K562 (cell line): Measurements from ENCODE around the gene CFAP70. TPM values are rescaled to one million over a fixed set of nuclear protein-coding genes. Genes with fewer than 3 reads are reported as not detected.

Source experiments
- ATAC-seq: fragments of 200-7000 bp; cut with Tn5 transposase; 3 replicates; pipeline ENCODE4 v1.9.1; 2020; ENCODE audit warnings: moderate library complexity
- BruUV-seq: library from RNA; stranded (reverse); fragments of 400-500 nt; replicated peaks from 2 replicates; lab custom pipeline; 2021; lab: Mats Ljungman, UMichigan
- CTCF ChIA-PET: fragments of 300-600 bp; formaldehyde crosslinking; extraction: SDS; loops from one replicate; lab custom pipeline; 2021; ENCODE audit warnings: low intra/inter-chr PET ratio; lab: Yijun Ruan, JAX
- POLR2A ChIA-PET: fragments of 300-600, 350-650 bp; sonication (Branson Sonifier 250); formaldehyde crosslinking; extraction: SDS; loops from one replicate; lab custom pipeline; 2021; ENCODE audit warnings: antibody characterized with exemption, inconsistent platforms; lab: Yijun Ruan, JAX
- DNase-seq, 4 experiments: peaks; one replicate each; pipeline versions ENCODE4 v3.0.0 to v3.0.0-alpha.2; 2011 to 2018; ENCODE audit warnings: low spot score in 3 of 4, mixed read lengths in 3 of 4; ENCODE audit errors: extremely low read depth in 1 of 4
- FAIRE-seq: peaks from 2 replicates; lab custom pipeline; 2011; peaks lifted over from hg19 to GRCh38; lab: Jason Lieb, UNC
- H2AFZ ChIP-seq: 2 replicates; pipeline ENCODE4 v1.6.0; 2011; ENCODE audit warnings: low read depth, low read length, control low read depth, inconsistent platforms
- H3K27ac ChIP-seq: fragments of 200-600 bp; 3 replicates; pipeline ENCODE4 v1.8.0; 2011; ENCODE audit warnings: low read depth, mild to moderate bottlenecking, control low read depth, inconsistent platforms, low read length, moderate library complexity, mixed read lengths; ENCODE audit errors: extremely low read depth
- H3K27me3 ChIP-seq, 2 experiments: fragments of 300-600 bp in 1 of 2; 2 replicates in 1 of 2; 3 replicates in 1 of 2; pipeline versions ENCODE4 v1.6.0 to v1.8.0; 2011; ENCODE audit warnings: inconsistent platforms in 2 of 2, low read length in 2 of 2, mild to moderate bottlenecking in 1 of 2, mixed read lengths in 1 of 2, moderate library complexity in 1 of 2; ENCODE audit not compliant: control insufficient read depth in 2 of 2, insufficient read depth in 2 of 2
- H3K36me3 ChIP-seq: fragments of 300-600 bp; 3 replicates; pipeline ENCODE4 v1.8.0; 2011; ENCODE audit warnings: mild to moderate bottlenecking, low read length, inconsistent platforms; ENCODE audit not compliant: control insufficient read depth, insufficient read depth
- H3K4me1 ChIP-seq, 2 experiments: fragments of 200-600 bp in 1 of 2; replicated peaks in 1 of 2; 2 replicates in 1 of 2; 3 replicates in 1 of 2; pipeline versions ENCODE4 v1.5.1 to v1.8.0; 2011; ENCODE audit warnings: inconsistent platforms in 2 of 2, low read length in 2 of 2, mild to moderate bottlenecking in 1 of 2, mixed read lengths in 1 of 2, moderate library complexity in 1 of 2; ENCODE audit not compliant: control insufficient read depth in 2 of 2, insufficient read depth in 2 of 2
- H3K4me2 ChIP-seq: 2 replicates; pipeline ENCODE4 v1.6.1; 2011; ENCODE audit warnings: low read length, control low read depth, inconsistent platforms, mixed read lengths; ENCODE audit not compliant: insufficient read depth
- H3K4me3 ChIP-seq: fragments of 200-600 bp; sonication (generic), shearing (Covaris generic); 2 replicates; pipeline ENCODE4 v1.5.1; 2016; ENCODE audit warnings: control low read depth, inconsistent platforms
- H3K79me2 ChIP-seq: fragments of 200-600 bp; 3 replicates; pipeline ENCODE4 v1.8.0; 2011; ENCODE audit warnings: low read length, inconsistent platforms; ENCODE audit not compliant: control insufficient read depth, insufficient read depth
- H3K9ac ChIP-seq, 2 experiments: 2 replicates each; pipeline versions ENCODE4 v1.6.0 to v1.6.1; 2011; ENCODE audit warnings: low read depth in 2 of 2, low read length in 2 of 2, control low read depth in 1 of 2, inconsistent platforms in 1 of 2, mild to moderate bottlenecking in 1 of 2, mixed read lengths in 1 of 2; ENCODE audit not compliant: insufficient read depth in 1 of 2
- H3K9me1 ChIP-seq: one replicate; pipeline ENCODE4 v1.6.0; 2011; ENCODE audit warnings: inconsistent platforms, mild to moderate bottlenecking, low read length, moderate library complexity; ENCODE audit not compliant: control insufficient read depth, insufficient read depth
- H3K9me3 ChIP-seq: replicated peaks from 2 replicates; pipeline ENCODE4 v1.5.1; 2011; ENCODE audit warnings: low read depth, low read length, inconsistent platforms; ENCODE audit not compliant: control insufficient read depth, insufficient read depth
- H4K20me1 ChIP-seq: replicated peaks from 2 replicates; pipeline ENCODE4 v1.6.1; 2011; ENCODE audit warnings: low read length, inconsistent platforms, mixed read lengths; ENCODE audit not compliant: control insufficient read depth, insufficient read depth
- SMAD4 ChIP-seq: fragments of 250-450 bp; sonication (Bioruptor Pico); conservative IDR thresholded peaks from 2 replicates; pipeline ENCODE4 v1.8.0; 2021; ENCODE audit warnings: inconsistent platforms, mild to moderate bottlenecking, moderate library complexity
- ZNF24 ChIP-seq: fragments of 450-650 bp; IDR thresholded peaks from 2 replicates; pipeline ENCODE4 v1.6.1; 2016
- ZNF347 ChIP-seq: fragments of 450-650 bp; formaldehyde crosslinking; IDR thresholded peaks from 2 replicates; pipeline ENCODE4 v1.4.0; 2020; ENCODE audit warnings: low read depth, mild to moderate bottlenecking, moderate library complexity
- WGBS: fragments of 100-300 bp; shearing (Covaris generic); methylation state at CpG from one replicate; pipeline ENCODE4 v1.1.6; 2016; ENCODE audit warnings: low coverage, mixed read lengths; ENCODE audit not compliant: insufficient coverage; ENCODE audit errors: missing lambda C conversion rate; 5-methylcytosine and 5-hydroxymethylcytosine counted together
- in situ Hi-C: fragments of 300-500 bp; cut with MboI; formaldehyde crosslinking; loops from 4 replicates; pipeline ENCODE4 v1.15.0; 2018; ENCODE audit warnings: inconsistent platforms, mixed read lengths
- intact Hi-C: fragments of 100-400 bp; cut with micrococcal nuclease; formaldehyde crosslinking; loops from 2 replicates; pipeline ENCODE4 v1.14.2; 2022
- polyA plus RNA-seq, 8 experiments: library from polyadenylated mRNA; depleted of rRNA in 4 of 8; stranded (reverse) in 5 of 8; unstranded in 3 of 8; fragments of >200 nt; fragmentation: Nextera tagmentation in 2 of 8; fragmentation: Illumina TruSeq in 1 of 8; extraction: Ambion mirVana in 2 of 8; extraction: Trizol in 1 of 8; gene quantifications; 2 replicates each; pipeline versions ENCODE4 v1.2.1 to v1.2.3, GENCODE V29; 2011 to 2014; ENCODE audit warnings: inconsistent platforms in 1 of 8, missing spikeins in 1 of 8
- total RNA-seq, 7 experiments: library from RNA; depleted of rRNA in 6 of 7; stranded (reverse); fragments of >200 nt in 6 of 7; fragmentation: Illumina TruSeq in 2 of 7; extraction: Trizol in 2 of 7; gene quantifications; 2 replicates each; pipeline versions ENCODE4 v1.2.1 to v1.2.3, GENCODE V29; 2011 to 2021; ENCODE audit warnings: low replicate concordance in 1 of 7
- TF ChIP-seq, protein P1 (sequence below): fragments of 450-650 bp; formaldehyde crosslinking; IDR thresholded peaks from 2 replicates; pipeline ENCODE4 v1.4.0; 2020; ENCODE audit warnings: mild to moderate bottlenecking, moderate library complexity
- TF ChIP-seq, protein P2 (sequence below), 2 experiments: fragments of 200-800 bp in 1 of 2; sonication (Bioruptor generic) in 1 of 2; sonication (generic) in 1 of 2; formaldehyde crosslinking in 1 of 2; IDR thresholded peaks in 1 of 2; conservative IDR thresholded peaks in 1 of 2; 2 replicates each; pipeline versions ENCODE4 v1.5.0 to v1.6.1; 2016 to 2020; ENCODE audit warnings: missing compliant biosample characterization in 1 of 2, missing genetic modification characterization in 1 of 2, missing genetic modification reagents in 1 of 2

CFAP70 gene
- total and polyA plus RNA-seq, 9 of the 15 experiments (the other 6 are each of a cell fraction or from before 2014, with no cell fraction given) = 0.27 to 1.6 (median 0.86) TPM

DNA sequence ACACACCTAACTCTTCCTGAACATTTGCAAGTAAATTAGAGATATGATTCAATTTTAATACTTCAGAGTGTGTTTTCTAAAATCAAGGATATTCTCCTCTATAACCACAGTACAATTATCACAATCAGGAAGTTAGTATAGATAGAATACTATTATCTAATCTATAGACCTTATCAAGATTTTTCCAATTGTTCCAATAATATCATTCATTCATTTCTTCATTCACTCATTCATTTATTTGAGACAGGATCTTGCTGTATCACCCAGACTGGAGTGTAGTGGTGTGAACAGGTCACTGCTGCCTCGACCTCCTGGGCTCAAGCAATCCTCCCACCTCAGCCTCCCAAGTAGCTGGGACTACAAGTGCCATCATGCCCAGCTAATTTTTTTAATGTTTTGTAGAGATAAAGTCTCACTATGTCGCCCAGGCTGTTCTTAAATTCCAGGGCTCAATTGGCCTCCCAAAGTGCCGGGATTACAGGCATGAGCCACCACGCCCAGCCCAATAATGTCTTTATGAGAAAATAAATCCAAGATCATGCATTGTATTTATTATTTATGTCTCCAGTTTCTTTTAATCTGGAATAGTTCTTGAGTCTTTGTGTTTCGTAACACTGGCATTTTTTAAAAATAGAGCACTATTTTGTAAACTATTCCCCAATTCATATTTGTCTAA, 95.6 kb downstream of the CFAP70 start:
- 52% methylated on average over 5 of the region's 5 CpGs for WGBS
- FAIRE-seq = no peak
- intact Hi-C loops = loop anchor here (1.0 kb wide), 1 partner anchor 381 kb away; no protein-coding TSS in a partner anchor
- POLR2A ChIA-PET = interaction anchor here (1.8 to 4.1 kb wide), 2 partner anchors 11 to 16 kb away, joined by 9 to 26 read pairs; partner anchors contain the start of genes DNAJC9 and MRPS16
- Histone ChIP-seq H2AFZ (no peak overlapping the region), H3K4me1 (peaks cover 0 to 7% of the 10 kb centered on the region in 2 experiments; a peak in 2 of 5 replicates), H3K27me3 (no peaks in the 10 kb centered on the region), H3K9me3 (peaks cover 10% of the 10 kb centered on the region; the same call in 1 of the 2 replicates), H3K79me2 (no peaks in the 10 kb centered on the region), H3K9me1 (no peaks in the 10 kb centered on the region), H3K36me3 (no peaks in the 10 kb centered on the region), H3K4me2 (no peak overlapping the region)
- no peak for DNase-seq
- TF ChIP-seq ZNF24 (peak; percentile 93), ZNF347 (CRISPR knock-in tag) (no peak), SMAD4 (CRISPR knock-in tag) (0 out of 2 replicates have a peak, but pooled peaks have one; percentile 16)
- TF ChIP-seq, protein P1, sequence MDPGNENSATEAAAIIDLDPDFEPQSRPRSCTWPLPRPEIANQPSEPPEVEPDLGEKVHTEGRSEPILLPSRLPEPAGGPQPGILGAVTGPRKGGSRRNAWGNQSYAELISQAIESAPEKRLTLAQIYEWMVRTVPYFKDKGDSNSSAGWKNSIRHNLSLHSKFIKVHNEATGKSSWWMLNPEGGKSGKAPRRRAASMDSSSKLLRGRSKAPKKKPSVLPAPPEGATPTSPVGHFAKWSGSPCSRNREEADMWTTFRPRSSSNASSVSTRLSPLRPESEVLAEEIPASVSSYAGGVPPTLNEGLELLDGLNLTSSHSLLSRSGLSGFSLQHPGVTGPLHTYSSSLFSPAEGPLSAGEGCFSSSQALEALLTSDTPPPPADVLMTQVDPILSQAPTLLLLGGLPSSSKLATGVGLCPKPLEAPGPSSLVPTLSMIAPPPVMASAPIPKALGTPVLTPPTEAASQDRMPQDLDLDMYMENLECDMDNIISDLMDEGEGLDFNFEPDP (CRISPR knock-in tag) = no peak
- TF ChIP-seq, protein P2, sequence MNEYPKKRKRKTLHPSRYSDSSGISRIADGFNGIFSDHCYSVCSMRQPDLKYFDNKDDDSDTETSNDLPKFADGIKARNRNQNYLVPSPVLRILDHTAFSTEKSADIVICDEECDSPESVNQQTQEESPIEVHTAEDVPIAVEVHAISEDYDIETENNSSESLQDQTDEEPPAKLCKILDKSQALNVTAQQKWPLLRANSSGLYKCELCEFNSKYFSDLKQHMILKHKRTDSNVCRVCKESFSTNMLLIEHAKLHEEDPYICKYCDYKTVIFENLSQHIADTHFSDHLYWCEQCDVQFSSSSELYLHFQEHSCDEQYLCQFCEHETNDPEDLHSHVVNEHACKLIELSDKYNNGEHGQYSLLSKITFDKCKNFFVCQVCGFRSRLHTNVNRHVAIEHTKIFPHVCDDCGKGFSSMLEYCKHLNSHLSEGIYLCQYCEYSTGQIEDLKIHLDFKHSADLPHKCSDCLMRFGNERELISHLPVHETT (CRISPR knock-in tag; conservative IDR thresholded peaks at IDR 0.05 in 1 of 2, IDR thresholded peaks at IDR 0.05 in 1 of 2) = no peak
- TF ChIP-seq, all 486 proteins: peak for 2
- Histone ChIP-seq H3K27ac (no peak overlapping the region; the same call in 2 of the 3 replicates), H3K4me3 (no peak overlapping the region), H4K20me1 (no peaks in the 10 kb centered on the region), H3K9ac (no peak overlapping the region)
- no TSS peak for BruUV-seq
- CTCF ChIA-PET = interaction anchor here (1.1 to 2.1 kb wide), 2 partner anchors 379 to 381 kb away, joined by 4 to 13 read pairs; no protein-coding TSS in a partner anchor
- in situ Hi-C loops = no loop called here
- ATAC-seq = no peak
